HG03520 (cell line): ENCODE data around the gene CRTC1.
"Not testable (repeated sequence)": the region's sequence is repeated elsewhere in the genome, so short reads cannot be mapped to it uniquely, and the experiment has no call there.

Source experiments
- ATAC-seq: cut with Tn5 transposase; IDR thresholded peaks from one replicate; pipeline ENCODE4 v1.9.1; 2021; ENCODE audit warnings: mild to moderate bottlenecking, moderate library complexity; ENCODE audit not compliant: unreplicated experiment

The CRTC1 gene

DNA sequence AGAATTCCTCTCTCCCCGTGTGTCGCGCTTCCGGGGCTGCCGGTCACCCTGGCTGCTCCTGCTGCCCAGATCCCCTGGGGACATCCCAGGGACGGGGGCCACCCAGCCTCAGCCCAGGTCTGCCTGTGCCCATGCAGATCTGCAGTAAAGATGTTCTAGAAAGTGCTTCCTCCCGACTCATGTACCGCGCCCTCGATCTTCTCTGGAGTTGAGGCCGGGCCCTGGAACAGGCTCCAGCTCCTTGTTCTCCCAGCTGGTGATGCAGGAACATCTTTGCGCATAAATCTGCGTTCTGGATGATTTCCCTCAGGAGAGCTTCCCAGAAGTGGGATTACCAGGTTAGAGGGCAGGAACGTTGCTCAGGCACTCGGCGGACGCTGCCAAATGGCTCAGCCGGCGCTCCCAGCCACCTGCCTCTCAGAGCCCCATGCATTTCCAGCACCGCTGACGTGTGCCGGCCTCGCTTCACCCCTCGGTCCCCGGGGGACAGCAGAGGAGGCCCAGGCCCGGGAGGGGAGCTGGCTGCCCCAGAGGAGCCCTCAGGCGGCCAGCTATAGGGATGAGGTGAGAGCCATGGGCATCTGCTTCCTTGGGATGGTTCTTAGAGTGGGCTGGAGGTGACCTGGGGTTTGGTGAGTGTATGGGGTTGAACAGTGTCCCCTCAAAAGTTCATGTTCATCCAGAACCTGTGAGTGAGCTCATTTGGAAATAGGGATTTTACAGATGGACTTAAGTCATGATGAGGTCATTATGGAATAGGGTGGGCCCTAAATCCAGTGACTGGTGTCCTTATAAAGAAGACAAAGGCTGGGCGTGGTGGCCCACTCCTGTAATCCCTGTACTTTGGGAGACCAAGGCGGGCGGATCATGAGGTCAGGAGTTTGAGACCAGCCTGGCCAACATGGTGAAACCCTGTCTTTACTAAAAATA, 42.6 kb downstream of the CRTC1 start:
- ATAC-seq: no peak

- no peak for ATAC-seq
These were observed 43.4 kb downstream of the CRTC1 start for GRCh38 chr19:18726846-18727245.

DNA sequence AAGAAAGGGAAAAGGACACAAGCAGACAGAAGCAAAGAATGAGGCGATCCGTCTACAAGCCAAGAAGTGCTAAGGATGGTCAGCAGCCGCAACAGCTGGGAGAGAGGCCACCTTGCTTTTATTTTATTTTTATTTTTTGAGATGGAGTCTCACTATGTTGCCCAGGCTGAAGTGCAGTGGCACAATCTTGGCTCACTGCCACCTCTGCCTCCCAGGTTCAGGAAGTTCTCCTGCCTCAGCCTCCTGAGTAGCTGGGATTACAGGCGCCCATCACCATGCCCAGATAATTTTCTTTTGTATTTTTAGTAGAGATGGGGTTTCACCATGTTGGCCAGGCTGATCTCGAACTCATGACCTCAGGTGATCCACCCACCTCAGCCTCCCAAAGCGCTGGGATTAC, 44.1 kb downstream of the CRTC1 start:
- not testable (repeated sequence) for ATAC-seq

DNA sequence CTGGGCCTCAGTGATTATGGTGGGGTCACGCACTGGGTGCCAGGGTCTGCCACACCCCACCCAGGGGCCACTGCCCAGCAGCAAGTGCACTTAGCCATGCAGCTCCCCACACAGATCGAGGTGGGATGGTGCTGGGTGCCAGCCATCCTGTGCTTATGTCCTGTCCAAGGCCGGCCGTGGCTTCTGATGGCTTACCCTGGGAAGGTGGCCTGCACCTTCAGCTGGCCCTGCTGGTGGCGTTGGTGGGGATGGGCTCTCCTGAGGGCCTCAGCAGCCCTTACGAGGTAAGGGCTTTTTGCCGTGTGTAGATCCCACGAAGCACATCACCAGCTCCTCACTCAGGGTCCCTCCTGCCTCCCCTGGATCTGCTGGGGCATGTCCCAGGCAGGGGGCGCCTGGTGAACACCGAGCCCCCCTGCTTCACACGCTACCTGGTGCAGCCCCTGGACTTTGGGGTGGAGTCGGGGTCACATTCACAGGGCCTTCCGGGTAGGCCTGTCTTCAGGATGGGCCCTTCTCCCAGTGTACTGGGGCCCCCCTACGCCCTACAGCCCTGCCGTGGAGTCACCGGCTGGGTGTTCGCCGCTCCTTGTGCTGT, 46.6 kb downstream of the CRTC1 start:
- ATAC-seq: no peak

GRCh38 chr19:18730885-18731513, 47.5 kb downstream of the CRTC1 start:
- no peak for ATAC-seq

GRCh38 chr19:18731562-18732008, 48.1 kb downstream of the CRTC1 start:
- no peak for ATAC-seq

DNA sequence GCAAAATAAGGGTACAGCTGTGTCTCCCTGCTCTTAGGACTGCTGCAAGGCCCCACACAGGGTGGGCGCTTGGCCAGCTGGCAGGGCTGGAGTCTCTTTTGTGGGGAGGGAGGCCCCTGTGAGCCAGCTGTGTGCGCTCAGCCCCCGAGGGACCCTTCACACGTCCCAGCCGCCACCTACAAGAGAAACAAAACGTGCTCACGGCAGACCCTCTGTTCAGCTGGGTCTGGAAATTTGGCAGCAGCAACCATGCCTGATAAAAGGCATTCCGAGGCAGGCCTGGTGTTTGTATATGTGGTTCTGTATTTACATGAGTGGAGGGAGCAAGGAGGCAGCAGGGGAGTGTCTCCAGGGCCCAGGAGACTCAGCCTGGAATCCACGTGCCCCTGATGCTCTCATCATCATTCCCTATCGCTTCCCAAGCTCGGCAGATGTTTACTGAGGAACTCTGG, 49.7 kb downstream of the CRTC1 start:
- no peak for ATAC-seq

DNA sequence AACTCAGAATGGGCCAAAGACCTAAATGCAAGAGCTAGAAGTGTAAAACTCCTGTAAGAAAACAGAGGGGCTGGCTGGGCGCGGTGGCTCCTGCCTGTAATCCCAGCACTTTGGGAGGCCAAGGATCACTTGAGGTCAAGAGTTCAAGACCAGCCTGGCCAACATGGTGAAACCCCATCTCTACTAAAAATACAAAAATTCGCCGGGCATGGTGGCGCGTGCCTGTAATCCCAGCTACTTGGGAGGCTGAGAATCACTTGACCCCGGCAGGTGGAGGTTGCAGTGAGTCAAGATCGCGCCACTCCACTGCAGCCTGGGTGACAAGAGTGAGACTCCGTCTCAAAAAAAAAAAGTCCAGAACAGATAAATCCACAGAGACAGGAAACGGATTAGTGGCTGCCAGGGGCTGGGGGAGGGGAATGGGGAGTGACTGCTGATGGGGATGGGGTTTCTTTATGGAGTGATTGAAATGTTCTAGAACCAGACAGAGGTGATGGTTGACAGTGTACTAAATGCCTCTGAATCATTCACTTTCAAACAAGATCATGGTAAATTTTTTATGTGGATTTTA, 50.4 kb downstream of the CRTC1 start:
- not testable (repeated sequence) for ATAC-seq

GRCh38 chr19:18735324-18735723, 51.8 kb downstream of the CRTC1 start:
- ATAC-seq: no peak

DNA sequence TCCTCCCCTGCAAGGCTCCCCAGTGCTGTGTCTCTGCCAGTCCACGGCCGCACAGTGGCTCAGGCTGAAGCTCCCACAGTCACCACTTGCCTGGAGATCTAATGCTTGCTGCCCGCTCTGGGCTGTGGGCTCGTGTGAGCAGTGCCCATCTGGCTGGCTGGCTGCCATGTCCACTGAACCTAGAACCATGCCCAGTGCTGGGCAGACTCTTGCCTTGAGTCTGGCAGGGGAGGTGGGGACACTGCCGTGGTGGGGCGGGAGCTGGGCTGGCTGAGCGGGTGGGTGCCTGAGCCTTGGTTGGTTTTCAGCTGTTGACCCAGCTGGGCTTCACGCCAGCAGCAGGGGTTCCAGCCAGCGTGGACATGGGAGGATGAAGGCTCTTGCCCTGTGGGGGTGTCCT, 52.3 kb downstream of the CRTC1 start:
- no peak for ATAC-seq

DNA sequence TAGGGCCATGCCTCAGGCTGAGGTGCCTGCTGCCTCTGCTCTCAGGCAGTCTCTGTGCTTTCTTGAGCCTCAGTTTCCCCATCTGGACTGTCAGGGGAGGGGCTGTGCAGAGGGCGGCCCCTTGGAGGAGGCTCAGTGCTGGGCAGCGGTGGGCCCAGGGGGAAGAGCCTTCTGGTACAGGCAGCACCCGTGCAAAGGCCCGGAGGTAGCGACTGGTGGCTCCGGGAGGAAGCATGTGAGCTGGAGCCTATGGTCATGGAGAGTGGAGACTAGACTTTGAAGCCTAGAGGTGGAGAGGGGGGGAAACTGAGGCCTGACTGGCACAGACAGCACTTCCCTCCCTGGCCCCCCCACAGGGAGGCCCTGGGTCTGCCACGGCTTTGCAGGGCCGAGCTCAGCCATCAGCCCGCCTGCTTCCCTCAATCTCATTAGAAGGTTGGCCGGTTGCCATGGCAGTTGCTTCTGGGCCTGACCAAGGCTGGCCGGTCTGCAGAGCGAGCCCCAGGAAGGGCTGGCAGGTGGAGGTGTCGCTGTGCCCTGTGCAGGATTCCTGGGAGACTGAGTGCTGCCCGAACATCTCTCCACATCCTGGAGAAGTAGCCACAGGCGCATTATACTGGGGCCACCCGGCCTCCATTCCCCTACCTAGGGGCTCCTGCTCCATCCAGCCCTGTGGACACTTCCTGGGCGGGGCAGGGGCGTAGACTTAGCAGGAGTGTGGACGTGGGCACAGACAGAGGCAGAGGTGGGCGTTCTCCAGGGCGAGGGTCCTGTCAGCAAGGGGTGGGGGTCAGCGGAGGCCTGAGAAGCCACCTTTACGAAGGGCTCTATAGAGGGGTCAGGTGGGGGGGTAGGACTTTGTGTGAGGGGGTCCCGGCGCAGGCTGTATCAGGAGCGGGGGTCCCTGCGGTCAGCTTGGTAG, 53.2 kb downstream of the CRTC1 start:
- no peak for ATAC-seq

DNA sequence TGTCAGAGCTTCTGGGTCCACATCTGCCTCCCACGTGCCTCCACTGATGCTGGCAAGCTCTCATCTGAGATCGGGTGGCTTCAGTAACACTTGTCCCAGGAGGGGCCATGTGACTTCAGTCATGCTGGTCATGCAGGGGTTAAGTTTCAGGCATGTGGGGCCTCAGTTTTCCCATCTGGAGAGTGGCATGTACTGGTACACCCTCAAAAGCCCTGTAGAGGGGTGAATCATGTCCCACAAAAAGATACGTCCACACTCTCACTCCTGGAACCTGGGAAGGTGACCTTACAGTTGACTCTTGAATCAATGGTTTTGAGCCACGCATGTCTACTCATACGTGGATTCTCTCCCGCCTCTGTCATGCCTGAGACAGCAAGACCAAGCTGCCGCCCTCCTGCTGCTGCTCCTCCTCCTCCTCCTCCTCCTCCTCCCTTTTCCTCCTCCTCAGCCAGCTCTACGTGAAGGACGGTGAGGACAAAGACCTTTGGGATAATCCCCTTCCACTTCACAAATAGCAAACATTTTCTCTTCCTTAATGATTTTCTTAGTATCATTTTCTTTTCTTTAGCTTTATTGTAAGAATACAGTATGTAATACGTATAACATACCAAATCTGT, 54.0 kb downstream of the CRTC1 start:
- no peak for ATAC-seq

DNA sequence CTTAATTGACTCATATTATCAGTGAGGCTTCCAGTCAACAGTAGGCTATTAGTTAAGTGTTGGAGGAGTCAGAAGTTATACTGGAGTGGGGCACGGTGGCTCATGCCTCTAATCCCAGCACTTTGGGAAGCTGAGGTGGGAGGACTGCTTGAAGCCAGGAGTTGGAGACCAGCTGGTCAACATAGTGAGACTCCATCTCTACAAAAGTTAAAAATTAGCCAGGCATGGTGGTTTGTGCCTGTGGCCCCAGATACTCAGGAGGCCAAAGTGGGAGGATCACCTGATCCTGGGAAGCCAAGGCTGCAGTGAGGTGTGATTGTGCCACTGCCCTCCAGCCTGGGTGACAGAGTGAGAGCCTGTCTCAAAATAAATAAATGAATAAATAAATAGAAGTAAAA, 54.5 kb downstream of the CRTC1 start:
- ATAC-seq: no peak

- no peak for ATAC-seq
These were observed 55.6 kb downstream of the CRTC1 start for GRCh38 chr19:18738961-18739690.

DNA sequence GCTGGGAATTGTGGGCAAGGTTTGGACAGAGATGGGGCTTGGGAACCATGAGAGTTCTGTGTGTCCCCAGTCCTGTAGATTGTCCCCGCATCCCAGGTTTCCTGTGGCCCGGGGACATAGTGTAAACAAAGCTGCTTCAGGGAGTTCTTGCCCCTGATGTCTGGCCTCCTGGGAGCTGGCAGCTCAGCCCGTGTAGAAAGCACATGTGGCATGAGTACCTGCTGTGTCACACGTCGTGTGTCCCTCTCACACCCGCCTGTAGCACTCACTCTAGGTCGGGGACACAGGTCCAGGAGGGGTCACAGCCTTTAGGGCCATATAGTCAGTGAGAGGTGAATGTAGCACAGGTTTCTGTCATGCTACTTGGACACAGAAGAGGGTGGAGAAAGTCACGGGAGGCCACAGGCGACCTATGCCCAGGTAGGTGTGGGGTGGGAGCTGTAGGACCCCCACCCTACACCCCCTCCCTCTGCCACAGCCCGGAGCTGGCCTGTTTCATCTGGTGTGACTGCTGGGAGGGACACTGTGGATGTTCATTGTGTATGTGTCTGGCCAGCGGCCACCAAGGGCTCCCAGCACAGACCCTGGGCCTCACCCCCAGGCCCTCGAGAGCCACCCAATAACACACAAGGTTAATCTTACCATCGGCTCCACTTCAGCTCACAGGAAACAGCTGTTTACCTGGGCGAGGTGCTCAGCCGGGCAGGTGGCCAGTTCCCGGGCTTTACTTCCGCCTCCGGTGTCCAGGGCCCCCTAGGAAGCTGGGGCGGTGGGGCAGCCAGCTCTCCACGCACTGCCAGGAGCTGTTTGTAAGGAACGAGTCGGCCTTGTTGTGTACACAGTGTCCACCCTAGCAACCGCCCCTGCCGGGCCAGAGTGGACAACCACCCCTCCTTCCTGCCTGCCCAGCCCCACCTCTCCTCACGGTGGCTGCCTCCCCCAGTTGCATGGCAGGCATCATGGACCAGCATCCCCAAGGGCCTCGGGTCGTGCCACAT, 57.9 kb downstream of the CRTC1 start:
- ATAC-seq: no peak

- ATAC-seq: no peak
These were observed 58.8 kb downstream of the CRTC1 start for GRCh38 chr19:18742324-18742723.

DNA sequence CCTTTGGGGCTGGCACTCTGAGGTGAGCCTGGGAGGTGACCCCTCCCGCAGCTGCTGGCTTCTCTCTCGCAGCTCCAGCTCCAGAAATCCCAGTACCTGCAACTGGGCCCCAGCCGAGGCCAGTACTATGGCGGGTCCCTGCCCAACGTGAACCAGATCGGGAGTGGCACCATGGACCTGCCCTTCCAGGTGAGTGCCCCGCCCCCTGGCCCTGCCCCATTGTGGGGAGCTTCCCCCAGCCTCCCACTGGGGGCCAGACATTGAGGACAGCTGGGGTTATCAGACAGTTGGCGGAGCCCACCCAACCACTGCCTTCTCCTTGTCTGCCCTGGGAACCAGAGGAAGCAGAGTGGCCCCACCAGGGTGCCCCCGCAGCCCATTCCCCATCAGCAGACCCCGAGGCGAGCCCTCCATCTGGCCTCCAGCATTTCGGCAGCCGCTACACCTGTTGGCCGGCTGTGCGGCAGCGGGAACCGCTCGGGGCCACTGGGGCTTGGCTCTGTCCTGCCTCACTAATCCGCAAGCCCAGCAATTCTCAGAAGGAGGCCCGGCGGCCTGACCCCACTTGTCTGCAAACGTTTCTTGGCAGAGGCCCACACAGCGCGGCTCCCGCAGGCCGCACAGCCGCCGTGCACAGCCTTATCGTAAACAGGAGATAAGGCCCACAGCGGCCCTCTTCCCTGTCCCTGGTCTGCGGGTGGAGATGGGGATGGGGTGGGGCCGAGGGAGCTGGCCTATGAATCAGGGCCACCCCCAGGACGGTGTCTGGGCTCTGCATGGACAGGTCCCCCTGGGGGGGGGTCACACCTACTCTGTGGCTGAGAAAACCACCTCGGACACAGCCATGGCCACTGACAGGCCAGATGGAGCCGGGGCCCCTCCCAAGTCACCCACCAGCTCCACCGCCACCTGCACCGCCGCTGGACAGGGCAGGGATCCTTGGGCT, 59.6 kb downstream of the CRTC1 start:
- ATAC-seq: no peak
